SW 1271 (cell line): ENCODE data around the gene CSF2.

ENCODE experiments used
- DNase-seq, 2 experiments: peaks; one replicate each; lab custom pipeline; 2025; lab: John Stamatoyannopoulos, UW

The CSF2 gene

DNA sequence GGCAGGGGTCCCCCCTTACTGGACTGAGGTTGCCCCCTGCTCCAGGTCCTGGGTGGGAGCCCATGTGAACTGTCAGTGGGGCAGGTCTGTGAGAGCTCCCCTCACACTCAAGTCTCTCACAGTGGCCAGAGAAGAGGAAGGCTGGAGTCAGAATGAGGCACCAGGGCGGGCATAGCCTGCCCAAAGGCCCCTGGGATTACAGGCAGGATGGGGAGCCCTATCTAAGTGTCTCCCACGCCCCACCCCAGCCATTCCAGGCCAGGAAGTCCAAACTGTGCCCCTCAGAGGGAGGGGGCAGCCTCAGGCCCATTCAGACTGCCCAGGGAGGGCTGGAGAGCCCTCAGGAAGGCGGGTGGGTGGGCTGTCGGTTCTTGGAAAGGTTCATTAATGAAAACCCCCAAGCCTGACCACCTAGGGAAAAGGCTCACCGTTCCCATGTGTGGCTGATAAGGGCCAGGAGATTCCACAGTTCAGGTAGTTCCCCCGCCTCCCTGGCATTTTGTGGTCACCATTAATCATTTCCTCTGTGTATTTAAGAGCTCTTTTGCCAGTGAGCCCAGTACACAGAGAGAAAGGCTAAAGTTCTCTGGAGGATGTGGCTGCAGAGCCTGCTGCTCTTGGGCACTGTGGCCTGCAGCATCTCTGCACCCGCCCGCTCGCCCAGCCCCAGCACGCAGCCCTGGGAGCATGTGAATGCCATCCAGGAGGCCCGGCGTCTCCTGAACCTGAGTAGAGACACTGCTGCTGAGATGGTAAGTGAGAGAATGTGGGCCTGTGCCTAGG, at the start of gene CSF2:
Gene CSF2 (plus strand): TSS at position 559 of the 783 bp plus-strand sequence. CDS start 35 bp downstream, at position 594.
- DNase-seq = peak; percentile 64 to 75

DNA sequence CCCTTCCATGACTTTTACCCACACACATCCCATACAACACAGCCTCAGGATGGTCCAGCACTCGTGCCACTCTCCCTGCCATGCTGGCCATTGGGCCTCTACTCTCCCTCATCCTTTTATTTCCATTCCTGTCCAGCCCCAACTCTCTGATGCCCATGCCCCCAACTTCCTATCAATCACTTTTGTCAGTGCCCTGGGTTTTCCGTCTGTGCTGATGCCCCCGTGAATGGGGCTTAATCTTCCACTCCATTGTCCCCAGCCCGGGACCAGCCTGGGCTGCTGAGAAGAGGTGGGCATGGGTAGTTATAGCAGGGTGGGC, 49.5 kb upstream of the CSF2 start:
- DNase-seq = no peak

DNA sequence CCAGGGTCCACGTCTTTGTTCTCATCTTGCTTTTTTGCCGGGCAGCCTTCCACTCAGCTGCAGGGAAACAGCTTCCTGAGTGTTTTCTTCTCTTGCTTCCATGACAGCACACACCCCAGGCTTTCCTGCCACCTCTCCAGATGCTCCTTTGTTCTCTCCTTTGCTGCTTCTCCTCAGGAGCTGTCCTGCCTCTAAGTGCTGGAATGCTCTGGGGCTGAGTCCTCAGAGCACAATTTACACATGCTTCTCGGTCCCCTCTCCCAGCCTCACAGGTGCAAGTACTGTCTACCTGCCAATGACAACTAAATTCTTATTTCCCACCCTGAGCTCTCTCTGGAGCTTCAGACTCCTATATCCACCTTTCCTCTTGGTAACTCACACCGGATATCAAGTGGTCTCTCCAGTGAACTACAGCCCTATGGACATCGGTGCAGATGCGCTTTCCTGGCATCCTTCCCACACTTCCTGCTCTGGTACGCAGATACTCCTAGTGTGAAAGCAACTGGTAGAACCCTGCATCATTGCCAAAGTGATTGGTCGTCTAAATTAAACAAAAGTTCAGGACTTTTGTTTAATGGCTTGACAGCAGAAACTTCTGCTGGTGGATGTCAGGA, 48.7 kb upstream of the CSF2 start:
- no peak for DNase-seq

DNA sequence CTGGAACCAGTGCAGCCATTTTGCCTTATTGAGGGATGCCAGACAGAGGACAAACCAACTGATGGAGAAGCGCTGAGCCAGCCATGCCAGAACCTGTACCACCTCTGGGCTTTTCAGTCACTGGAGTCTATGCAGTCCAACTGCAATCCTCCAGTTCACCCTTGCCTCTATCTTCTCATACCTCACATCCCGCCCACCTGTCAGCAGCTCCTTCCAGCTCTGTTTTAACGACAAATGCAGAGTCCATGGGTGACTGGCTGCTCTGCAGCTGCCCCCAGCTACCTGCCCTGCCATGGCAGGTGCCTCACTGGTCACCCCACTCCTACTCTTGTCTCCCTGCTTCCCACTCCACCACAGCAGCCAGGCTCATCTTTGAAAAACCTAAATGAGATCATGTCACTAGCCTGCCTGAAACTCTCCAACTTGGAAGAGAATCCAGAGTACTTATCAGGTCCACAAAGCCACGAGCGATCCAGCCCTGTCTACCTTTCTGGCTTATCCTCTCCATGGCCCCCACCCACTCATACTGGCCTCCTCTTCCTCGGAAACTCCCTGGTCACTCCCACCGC, 48.1 kb upstream of the CSF2 start:
- DNase-seq = no peak

DNA sequence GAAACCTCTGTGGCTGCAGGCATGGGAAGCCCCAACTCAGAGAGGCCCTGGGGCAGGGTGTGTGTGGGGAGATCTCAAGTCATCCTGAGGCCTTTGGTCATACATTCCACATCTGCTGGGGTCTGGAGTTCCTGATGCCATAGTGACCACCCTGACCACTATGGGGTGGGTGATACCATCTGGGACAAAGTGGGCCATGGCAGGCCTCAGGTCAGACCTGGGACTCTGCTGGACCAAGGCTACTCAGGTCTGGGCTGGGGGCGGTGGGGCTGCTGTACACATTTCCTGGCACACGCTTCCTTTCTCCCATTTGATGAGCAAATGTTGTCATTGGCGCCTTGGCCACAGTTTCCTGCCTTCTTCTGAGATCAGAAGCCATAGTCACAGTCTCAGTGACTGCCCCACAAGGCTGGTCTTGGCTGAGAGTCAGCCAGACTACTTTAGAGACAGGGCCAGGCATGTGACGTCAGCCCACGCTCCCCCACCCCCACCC, 47.0 kb upstream of the CSF2 start:
- no peak for DNase-seq

DNA sequence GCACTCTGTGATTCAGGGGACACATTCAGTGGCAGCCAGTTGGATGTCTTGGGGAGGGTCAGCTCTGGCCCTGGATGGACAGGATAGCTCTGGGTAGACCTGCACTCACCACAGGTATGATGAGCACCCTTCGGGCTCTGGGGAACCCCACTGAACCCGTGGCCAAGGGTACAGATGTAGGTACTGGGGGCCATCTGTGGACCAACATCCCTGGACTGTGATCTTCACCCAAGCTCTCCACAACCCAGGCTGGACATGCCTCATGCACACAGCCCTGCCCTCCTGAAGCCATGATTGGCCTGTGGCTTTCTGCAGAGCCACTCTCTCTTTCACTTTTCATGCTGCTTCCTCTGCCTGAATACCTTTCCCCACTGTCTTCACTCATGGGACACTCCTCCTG, 46.6 kb upstream of the CSF2 start:
- DNase-seq = no peak

DNA sequence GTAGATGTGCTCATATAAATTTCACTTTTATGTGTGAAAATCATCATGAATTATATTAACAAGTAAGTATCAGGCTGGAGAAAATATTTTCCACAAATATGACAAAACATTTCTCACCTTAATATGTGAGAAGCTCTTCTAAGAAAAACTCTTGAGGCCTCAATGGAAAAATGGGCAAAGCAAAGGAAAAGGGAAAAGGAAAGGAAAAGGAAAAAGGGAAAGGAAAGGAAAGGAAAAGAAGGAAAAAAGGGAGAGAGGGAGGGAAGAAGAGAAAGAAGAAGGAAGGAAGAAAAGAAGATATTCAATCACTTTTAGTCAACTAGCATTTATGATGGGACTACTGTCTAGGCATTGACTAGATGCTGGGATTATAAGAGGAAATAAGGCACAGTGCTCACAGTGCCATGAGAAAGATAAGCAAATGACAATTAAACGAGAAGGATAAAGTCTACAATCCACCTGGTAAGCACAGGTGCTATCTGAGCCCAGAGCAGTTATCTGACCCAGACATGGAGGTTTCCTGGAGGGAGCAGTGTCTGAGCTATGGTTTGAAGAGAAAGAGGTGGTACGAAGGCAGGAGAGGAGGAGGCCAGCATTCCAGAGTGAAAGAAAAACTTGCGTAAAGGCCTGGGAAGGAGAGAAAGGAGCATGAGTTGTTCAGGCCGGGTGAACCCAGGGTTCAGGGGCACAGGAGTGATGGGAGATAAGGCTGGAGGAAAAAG, 43.8 kb upstream of the CSF2 start:
- DNase-seq = no peak

DNA sequence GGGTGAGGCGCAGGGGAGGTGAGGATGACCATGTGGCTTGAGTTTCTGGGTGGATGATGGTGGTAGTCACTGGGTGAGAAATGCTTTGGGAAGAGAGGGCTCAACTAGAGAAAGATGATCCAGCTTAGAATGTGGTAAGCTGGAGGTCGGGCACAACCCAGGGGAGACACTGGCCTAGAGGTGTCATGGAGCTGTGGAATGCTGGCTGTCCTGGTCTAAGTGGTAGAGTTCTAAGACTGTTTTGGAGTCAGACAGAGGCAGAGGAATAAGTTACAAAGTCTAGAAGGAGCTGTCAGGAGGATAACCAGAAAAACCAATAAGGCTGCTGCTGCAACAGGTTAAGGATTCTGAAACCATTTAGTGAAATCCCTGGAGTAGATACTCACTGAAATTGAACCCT, 43.0 kb upstream of the CSF2 start:
- no peak for DNase-seq

DNA sequence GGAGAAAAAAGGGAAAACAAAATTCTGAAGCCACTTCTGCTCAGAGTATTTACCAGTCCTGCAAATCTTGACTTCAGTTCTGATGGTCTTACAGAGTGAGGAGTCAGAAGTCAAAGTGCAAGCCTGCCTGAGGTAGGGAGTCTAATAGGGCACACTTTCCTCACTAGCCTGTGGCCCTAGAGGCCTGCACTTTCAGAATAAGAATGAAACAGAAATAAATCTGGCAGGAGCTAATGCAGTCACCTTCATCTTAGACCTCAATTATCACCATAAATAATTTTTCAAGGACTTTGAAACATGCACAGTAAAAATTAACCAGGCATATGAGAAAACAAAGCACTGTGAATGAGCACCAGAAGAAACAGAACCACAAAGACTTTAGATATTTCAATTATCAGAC, 41.4 kb upstream of the CSF2 start:
- DNase-seq = no peak

DNA sequence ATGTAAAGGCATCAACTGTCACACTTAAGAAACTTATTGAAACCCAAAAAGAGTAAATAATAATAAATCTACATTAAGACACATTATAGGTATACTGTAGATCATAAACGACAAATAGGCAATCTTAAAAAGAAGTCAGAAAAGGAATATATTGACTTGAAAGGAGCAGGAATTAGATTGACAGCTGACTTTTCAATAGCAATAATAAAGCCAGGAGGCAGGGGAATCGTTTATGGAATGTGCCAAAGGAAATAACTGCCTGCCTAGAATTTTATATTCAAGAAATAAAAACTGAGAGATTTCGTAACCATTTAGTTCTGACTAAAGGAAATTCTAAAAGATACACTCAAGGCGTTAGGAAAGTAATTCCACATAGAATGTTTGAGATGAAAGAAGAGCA, 40.5 kb upstream of the CSF2 start:
- no peak for DNase-seq

DNA sequence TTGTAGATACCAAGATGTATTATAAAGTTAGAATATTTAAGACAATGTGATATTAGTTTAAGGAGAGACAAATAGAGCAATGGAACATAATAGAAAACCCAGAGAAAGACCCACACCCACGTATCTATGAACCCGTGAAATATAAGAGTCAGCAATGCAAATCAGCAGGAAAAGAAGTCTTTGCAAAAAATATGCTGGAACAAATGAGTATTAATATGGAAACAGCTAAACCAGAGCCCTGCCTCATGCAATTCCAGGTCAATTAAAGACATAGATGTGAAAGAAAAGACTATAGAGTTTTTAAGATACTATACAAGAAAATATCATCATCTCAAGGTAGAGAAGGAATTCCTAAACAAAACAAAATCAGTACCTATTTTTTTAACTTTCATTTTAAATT, 36.2 kb upstream of the CSF2 start:
- no peak for DNase-seq

DNA sequence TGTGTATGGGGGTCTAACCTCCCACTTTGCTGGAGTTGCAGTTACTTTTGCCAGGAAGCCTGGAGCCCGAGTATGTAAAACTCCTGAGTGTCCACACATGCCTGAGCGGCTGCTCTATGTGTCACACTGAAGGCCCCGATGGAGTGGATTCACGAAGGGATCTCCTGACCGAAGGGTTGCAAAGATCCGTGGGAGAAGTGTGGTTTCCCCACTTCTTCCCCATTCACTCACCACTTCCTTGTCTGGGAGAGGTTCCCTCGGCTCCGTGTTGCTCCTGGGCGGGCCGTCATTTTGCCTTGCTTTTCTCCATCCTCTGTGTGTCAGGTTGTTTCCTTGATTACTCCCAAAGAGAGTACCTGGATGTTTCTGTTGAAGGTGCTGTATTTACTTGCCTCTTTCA, 29.4 kb upstream of the CSF2 start:
- DNase-seq = no peak

DNA sequence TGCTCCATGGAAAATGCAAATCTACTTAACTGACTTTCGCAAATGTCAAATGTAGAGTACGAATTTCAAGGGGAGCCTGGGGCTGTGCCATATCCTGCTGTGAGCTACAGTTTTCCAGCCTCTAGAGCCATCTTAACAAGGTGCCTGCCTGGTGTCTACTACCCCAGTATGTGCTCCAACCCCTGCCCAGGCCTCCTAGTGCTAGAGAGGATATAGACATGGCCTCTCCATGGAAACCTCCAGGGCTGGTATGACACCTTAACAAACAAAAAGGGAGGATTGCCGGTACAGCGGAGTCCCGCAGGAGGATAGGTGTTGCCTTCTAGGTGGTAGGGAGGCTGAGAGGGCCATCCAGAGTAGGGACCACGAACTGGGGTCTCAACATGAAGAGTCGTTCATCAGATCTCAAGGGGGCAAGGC, 26.7 kb upstream of the CSF2 start:
- no peak for DNase-seq

DNA sequence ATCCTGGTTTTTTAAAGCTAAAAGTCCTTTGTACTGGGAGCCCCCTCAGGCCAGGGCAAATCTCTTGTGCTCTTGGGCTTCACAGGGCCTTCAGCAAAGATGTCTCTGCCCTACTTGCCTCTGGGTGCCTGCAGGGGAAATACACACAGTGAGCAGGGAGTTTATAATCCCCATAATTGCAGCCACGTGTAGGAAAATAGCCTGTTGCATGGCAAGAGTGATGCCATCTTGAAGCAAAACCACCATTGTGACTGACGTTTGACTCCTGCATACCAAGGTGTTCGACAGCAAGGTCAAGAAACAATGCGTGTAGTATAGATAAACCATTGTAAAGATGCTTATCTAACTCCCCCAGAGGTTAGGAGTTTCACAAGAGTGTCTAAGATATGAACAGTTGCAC, 24.5 kb upstream of the CSF2 start:
- no peak for DNase-seq

DNA sequence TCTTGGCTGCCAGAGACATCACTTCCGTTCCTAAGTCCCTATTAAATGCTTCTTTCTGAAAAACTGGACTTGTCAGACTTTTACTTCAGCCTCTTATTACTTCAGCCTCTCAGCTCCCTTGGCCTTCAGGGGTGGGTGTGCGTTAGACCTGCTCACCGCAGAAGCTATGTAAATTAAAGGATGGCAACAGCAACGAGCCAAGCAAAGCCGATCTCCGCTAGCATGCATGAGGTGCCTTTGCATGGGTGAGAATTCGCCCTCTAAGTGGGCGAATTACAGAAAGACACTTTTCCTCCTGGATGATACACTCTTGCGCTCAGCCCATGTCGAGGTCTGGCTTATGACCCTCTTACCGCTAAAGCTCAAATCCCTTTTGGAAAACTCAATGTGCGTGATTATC, 24.0 kb upstream of the CSF2 start:
- no peak for DNase-seq

DNA sequence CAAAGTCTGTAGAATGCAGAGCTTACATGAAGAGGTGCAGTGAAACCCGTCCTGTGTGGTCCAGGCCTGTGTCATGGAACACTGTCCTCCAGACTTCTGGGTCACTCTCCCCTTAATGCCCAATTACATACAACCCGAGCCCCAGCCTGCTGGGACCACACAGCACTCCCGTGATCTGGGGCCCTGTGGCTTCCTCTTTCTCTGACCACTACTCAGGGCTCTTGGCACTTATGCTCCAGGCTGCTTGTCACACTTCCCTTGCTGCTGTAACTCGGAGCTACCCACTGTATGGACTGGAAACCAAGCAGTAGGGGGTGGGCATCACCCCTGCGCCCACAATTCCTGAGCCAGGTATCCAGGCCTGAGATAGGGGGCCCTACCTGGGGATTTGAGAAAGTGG, 23.5 kb upstream of the CSF2 start:
- no peak for DNase-seq

DNA sequence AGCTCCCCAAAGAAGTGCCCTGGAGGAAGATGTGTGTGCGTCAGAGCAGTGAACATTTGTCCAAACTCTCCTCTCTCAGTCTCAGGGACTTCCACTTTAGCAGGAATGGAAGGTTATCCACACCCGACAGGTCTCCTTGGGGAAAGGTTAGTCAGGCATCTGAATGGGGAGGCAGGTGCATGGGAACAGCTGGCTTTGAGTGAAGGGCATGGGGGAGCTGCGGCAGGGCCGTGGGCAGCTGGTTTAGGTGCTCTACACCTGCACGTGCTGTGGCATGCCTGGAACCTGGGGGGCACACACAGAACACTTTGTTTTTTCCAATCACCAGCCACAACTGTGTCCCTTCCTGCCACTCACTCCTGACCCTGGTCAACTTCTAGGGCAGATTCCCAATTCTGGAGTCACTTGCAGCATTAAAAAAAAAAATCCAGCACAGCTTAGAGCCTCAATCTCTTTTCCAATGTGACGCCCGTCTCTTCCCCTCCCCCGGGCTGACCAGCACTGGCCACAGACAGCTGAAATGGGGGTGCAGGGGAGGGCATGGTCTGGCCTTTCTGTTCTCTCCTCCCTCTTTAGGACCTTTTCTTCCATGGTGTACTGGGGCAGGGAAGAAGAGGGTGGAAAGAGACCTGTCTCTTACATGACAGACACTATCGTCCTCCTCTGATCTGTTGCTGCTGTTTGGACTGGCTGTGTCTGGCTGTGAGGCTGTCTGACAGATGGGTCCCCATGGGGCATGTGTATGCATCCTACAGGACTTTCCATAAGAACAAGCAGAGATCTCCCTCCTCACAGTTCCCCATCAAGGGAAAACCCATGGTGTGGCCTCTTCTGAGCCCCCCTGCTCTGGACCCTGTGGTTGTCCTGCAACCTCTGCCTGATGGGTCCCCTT, 22.7 kb upstream of the CSF2 start:
- DNase-seq = no peak

DNA sequence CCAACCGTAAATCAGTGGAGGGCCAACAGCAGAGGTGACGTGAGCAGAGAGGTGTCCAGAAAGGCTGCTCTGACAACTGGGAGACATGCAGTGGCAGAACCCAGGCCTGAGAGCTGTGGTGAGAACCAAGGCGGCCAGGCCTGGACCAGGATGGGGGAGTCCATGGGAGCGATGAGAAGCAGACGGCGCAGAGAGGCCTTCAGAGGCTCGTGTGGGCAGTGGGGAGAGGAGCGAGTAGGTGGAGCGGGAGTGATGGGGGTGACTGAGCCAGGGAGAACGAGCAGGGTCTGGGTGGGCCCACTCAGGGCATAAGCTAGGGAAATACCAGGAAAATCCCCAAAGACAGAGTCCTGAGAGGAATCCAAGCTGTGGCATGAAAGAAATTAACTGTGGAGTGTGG, 21.1 kb upstream of the CSF2 start:
- DNase-seq = no peak

DNA sequence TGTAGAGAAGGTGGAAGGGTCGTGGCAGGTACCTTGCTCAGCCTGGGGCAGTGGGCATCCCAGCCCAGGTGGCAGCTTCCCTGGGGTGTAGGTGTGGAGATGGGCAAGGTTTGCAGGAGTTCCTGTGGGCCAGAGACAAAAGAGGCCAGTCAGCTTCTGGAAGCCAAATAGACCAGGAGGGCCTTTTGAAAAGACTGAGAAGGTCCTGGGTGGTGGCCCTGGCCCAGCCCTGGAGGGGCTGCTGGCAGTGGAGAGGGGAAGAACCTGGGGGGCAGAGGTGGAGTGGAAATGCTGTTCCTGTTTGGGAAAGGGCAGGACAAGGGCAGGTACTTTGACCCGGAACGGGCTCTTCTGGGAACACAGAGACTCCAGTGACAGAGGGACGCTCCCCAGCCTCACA, 20.1 kb upstream of the CSF2 start:
- DNase-seq = no peak

DNA sequence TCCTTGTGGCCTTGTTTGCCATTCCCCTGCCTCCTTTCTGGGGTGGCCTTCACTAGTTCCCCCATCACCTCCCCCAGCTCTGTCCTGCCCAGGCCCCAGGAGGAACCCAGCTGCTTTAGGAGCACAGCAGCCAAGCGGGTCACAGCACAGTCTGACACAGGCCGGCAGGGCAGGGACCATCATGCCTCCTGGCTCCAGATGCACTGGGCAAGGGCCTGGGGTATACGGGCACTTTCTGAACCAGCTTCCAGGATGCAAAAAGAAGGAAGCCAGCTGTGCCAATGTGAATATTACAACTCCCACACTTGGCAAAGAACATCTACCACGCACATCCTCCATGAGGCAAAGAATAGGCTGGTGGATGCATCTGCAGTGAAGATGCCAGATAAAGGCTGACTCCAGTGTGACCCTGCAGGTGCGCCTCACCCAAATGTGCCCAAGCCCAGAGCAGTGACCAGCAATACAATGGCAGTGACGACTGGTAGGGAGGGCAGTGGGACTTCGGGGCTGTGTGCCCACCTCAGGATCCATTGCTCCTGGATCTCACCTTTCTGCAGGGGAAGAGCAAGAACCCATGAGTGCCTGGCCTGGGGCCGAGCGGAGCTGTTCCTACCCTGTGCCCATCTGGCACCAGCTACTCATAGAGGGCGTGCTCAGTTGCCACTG, 19.4 kb upstream of the CSF2 start:
- DNase-seq = no peak

DNA sequence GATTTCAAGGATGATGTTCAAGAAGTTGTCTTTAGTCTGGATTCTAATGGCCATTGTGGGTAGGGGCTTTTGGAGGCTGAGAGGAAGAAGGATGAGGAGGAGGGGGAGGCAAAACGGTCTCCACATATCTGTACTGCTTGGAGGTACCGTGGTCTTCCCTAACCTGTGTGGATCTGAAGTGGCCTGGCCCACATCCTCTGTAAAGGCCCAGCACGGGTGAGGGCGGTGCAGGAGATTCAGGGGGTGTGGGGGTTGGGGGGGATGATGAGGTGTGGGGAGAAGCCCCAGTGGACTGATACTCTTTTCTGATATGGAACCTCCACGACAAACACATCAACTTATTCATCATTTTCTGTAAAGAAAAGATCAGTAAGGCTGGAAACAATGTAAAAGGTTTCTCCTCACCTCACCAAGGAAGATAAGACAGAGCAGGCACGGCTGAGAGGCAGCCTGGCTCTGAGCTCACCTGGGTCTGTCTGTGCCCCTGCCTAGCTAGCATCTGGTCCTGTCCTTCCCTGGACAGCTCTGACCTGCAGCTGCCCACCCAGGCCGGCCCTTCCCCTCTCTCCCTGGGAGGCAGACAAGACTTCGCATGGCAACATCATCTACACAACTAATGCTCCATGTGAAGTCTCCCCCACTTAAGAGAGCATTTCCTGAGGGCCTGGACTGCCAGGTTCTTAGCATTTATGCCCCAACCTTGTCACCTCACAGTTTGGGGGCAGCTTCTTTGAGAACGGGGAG, 18.7 kb upstream of the CSF2 start:
- no peak for DNase-seq
